ENCODE data around the gene DACH1. TPM values are rescaled to one million over a fixed set of nuclear protein-coding genes. Genes with fewer than 3 reads are reported as not detected.

DACH1 gene
- total and polyA plus RNA-seq, 9 of the 15 experiments (the other 6 are each of a cell fraction or from before 2014, with no cell fraction given), result 0.04 to 0.07 (median 0.04) TPM; not detected in 2

DNA sequence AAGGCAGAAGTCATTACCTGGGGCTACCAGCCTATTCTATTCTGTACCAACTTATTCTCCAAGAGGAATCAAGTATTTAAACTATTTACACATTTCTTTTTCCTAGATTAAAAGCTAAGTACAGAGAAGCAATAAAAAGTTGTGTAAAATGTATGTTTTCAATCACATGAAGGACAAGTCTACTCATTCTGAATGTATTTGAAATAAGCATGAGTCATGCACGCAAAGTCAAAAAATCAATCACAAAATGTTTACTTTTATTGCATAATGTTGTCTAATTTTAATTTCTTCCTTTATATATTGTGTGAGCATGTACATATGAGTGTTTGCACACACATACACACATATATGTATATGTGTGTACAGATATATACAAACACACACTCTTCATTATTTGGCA lies 136.7 kb downstream of the DACH1 start (continued):
- TF ChIP-seq DIDO1 (tag; IDR thresholded peaks at IDR 0.05; ENCODE audit: low read depth), result no peak
- no peak for TF ChIP-seq NR3C1 (CRISPR knock-in tag; IDR thresholded peaks at IDR 0.05)
- TF ChIP-seq ZEB2 (IDR thresholded peaks at IDR 0.05), result no peak

DNA sequence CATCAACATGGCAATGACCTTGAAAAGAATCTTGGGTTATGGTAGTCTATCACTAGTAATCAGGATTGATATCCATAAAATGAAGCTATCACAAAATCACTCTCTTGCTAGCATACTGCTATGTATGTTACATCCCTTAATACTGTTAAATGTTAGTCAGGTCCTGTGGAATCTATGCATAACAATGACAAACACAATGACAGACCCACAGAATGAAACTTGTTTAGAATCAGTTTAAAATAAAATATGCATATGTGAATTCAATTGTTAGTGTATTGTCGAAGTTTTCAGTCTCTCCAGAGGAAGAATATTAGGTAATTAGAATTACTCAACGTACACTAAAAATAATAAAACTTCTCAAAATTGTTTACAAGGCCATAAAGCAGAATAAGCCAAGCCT lies 137.6 kb downstream of the DACH1 start:
- H3K9ac ChIP-seq (ENCODE audit: insufficient read depth in 1 of 2, low read depth in 2 of 2, low read length in 2 of 2), result no peak overlapping the region
- intact Hi-C loops (cut with micrococcal nuclease), result no loop called here
- TF ChIP-seq RBM22 (IDR thresholded peaks at IDR 0.05; ENCODE audit: low read depth, low read length, poor library complexity, severe bottlenecking) (no peak), TCF7 (IDR thresholded peaks at IDR 0.05; ENCODE audit: borderline replicate concordance) (no peak), ATF1 (CRISPR knock-in tag; IDR thresholded peaks at IDR 0.05) (no peak), ATF1 (tag; IDR thresholded peaks at IDR 0.05) (no peak)
- TF ChIP-seq, protein P1, sequence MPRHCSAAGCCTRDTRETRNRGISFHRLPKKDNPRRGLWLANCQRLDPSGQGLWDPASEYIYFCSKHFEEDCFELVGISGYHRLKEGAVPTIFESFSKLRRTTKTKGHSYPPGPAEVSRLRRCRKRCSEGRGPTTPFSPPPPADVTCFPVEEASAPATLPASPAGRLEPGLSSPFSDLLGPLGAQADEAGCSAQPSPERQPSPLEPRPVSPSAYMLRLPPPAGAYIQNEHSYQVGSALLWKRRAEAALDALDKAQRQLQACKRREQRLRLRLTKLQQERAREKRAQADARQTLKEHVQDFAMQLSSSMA (CRISPR knock-in tag; IDR thresholded peaks at IDR 0.05), result no peak
- no peak overlapping the region for H3K4me2 ChIP-seq (ENCODE audit: insufficient read depth, low read length)
- H2AFZ ChIP-seq (ENCODE audit: low read depth, low read length), result no peak overlapping the region
- H3K79me2 ChIP-seq (ENCODE audit: control insufficient read depth, insufficient read depth, low read length), result no peaks in the 10 kb centered on the region
- H3K27ac ChIP-seq (ENCODE audit: extremely low read depth, low read depth, low read length), result no peak overlapping the region
- BruUV-seq (replicated peaks), result no TSS peak
- no peaks in the 10 kb centered on the region for H3K9me1 ChIP-seq (ENCODE audit: control insufficient read depth, insufficient read depth, low read length)
- WGBS (ENCODE audit: insufficient coverage, low coverage, missing lambda C conversion rate), result 4% methylated on average over 2 of the region's 2 CpGs
- CTCF ChIA-PET (ENCODE audit: low intra/inter-chr PET ratio), result no interaction called here
- H4K20me1 ChIP-seq (replicated peaks; ENCODE audit: control insufficient read depth, insufficient read depth, low read length), result no peaks in the 10 kb centered on the region
- no peaks in the 10 kb centered on the region for H3K4me1 ChIP-seq (replicated peaks in 1 of 2; ENCODE audit: control insufficient read depth in 2 of 2, insufficient read depth in 2 of 2, low read length in 2 of 2)
- FAIRE-seq (no peak), DNase-seq (ENCODE audit: extremely low read depth in 1 of 4, low spot score in 3 of 4) (no peak), ATAC-seq (no peak)
- no peaks in the 10 kb centered on the region for H3K9me3 ChIP-seq (replicated peaks; ENCODE audit: control insufficient read depth, insufficient read depth, low read depth, low read length)
- in situ Hi-C loops (cut with MboI), result no loop called here
- H3K4me3 ChIP-seq, result no peak overlapping the region
- no peaks in the 10 kb centered on the region for H3K36me3 ChIP-seq (ENCODE audit: control insufficient read depth, insufficient read depth, low read length)
- H3K27me3 ChIP-seq (ENCODE audit: control insufficient read depth in 2 of 2, insufficient read depth in 2 of 2, low read length in 2 of 2), result no peaks in the 10 kb centered on the region
- POLR2A ChIA-PET, result no interaction called here

Measured in K562 (cell line).